SK-N-SH (cell line): Measurements from ENCODE around the gene PKNOX2. TPM values are rescaled to one million over a fixed set of nuclear protein-coding genes. Genes with fewer than 3 reads are reported as not detected.

ENCODE experiments used
- CTCF ChIA-PET: fragments of 300-600, 350-600 bp; formaldehyde crosslinking; extraction: SDS; loops from one replicate; lab custom pipeline; 2021; lab: Yijun Ruan, JAX
- POLR2A ChIA-PET: fragments of 350-600 bp; sonication (Branson Sonifier 250); formaldehyde crosslinking; extraction: SDS; loops from one replicate; lab custom pipeline; 2020; ENCODE audit warnings: antibody characterized with exemption, inconsistent platforms; lab: Yijun Ruan, JAX
- DNase-seq: peaks from one replicate; pipeline ENCODE4 v3.0.0; 2012
- H2AFZ ChIP-seq: fragments of 200-600 bp; sonication (generic); 2 replicates; pipeline ENCODE4 v1.8.1; 2016; ENCODE audit warnings: antibody characterized with exemption, mild to moderate bottlenecking, low read depth
- H3F3A ChIP-seq: fragments of 200-600 bp; sonication (generic); replicated peaks from 2 replicates; pipeline ENCODE3; 2016; ENCODE audit warnings: antibody characterized with exemption, mild to moderate bottlenecking; ENCODE audit not compliant: insufficient read depth
- H3K27ac ChIP-seq, 2 experiments: fragments of 200-500 bp in 1 of 2; fragments of 200-600 bp in 1 of 2; sonication (Bioruptor generic) in 1 of 2; sonication (generic), shearing (Covaris generic) in 1 of 2; 2 replicates each; pipeline versions ENCODE4 v1.5.1 to v1.6.1; 2014 to 2016; ENCODE audit warnings: low read depth in 2 of 2, inconsistent platforms in 1 of 2, low read length in 1 of 2, mild to moderate bottlenecking in 1 of 2, mixed read lengths in 1 of 2
- H3K27me3 ChIP-seq: fragments of 200-600 bp; sonication (generic), shearing (Covaris generic); 2 replicates; pipeline ENCODE4 v1.6.1; 2016; ENCODE audit warnings: mixed run types; ENCODE audit not compliant: insufficient read depth
- H3K36me3 ChIP-seq, 2 experiments: fragments of 200-500 bp in 1 of 2; fragments of 200-600 bp in 1 of 2; sonication (Bioruptor generic) in 1 of 2; sonication (generic) in 1 of 2; replicated peaks in 1 of 2; 2 replicates each; pipeline versions ENCODE3 to v1.5.1; 2014 to 2016; ENCODE audit warnings: low read length in 1 of 2, mild to moderate bottlenecking in 1 of 2; ENCODE audit not compliant: insufficient read depth in 2 of 2, control insufficient read depth in 1 of 2
- H3K4me1 ChIP-seq, 2 experiments: fragments of 200-500 bp in 1 of 2; fragments of 200-600 bp in 1 of 2; sonication (Bioruptor generic) in 1 of 2; sonication (generic), shearing (Covaris generic) in 1 of 2; 2 replicates each; pipeline versions ENCODE4 v1.5.1 to v1.6.1; 2014 to 2016; ENCODE audit warnings: low read depth in 1 of 2, low read length in 1 of 2, mixed run types in 1 of 2; ENCODE audit not compliant: insufficient read depth in 2 of 2, control insufficient read depth in 1 of 2
- H3K4me2 ChIP-seq: fragments of 200-600 bp; sonication (generic), shearing (Covaris generic); 2 replicates; pipeline ENCODE4 v1.6.1; 2017; ENCODE audit warnings: mixed run types
- H3K4me3 ChIP-seq, 2 experiments: fragments of 200-500 bp in 1 of 2; fragments of 200-600 bp in 1 of 2; sonication (Bioruptor generic) in 1 of 2; sonication (generic), shearing (Covaris generic) in 1 of 2; 2 replicates each; pipeline versions ENCODE4 v1.5.1 to v1.8.1; 2014 to 2016; ENCODE audit warnings: low read depth in 2 of 2, inconsistent platforms in 1 of 2, low read length in 1 of 2, mild to moderate bottlenecking in 1 of 2, mixed read lengths in 1 of 2, moderate library complexity in 1 of 2
- H3K79me2 ChIP-seq: fragments of 200-600 bp; sonication (generic); 2 replicates; pipeline ENCODE4 v1.8.1; 2017; ENCODE audit warnings: mild to moderate bottlenecking; ENCODE audit not compliant: insufficient read depth
- H3K9ac ChIP-seq: fragments of 200-600 bp; sonication (generic); 2 replicates; pipeline ENCODE4 v1.6.1; 2017; ENCODE audit warnings: mixed run types
- H3K9me2 ChIP-seq: fragments of 200-600 bp; sonication (generic); 2 replicates; pipeline ENCODE4 v1.6.1; 2017; ENCODE audit warnings: mixed run types
- H3K9me3 ChIP-seq: fragments of 200-600 bp; sonication (generic); 2 replicates; pipeline ENCODE4 v1.6.1; 2017; ENCODE audit warnings: mixed run types, mild to moderate bottlenecking, moderate library complexity
- H4K20me1 ChIP-seq: fragments of 200-600 bp; sonication (generic); 2 replicates; pipeline ENCODE4 v1.6.1; 2017; ENCODE audit warnings: mild to moderate bottlenecking, mixed run types; ENCODE audit not compliant: insufficient read depth
- CHD2 ChIP-seq: fragments of 150-350 bp; IDR thresholded peaks from 2 replicates; pipeline ENCODE4 v1.6.1; 2018; ENCODE audit warnings: low read length; ENCODE audit not compliant: partially characterized antibody
- CTCF ChIP-seq: fragments of 200-600 bp; sonication (generic); IDR thresholded peaks from 2 replicates; pipeline ENCODE4 v1.6.1; 2017; ENCODE audit warnings: antibody characterized with exemption, mild to moderate bottlenecking, moderate library complexity
- ELF1 ChIP-seq: IDR thresholded peaks from 2 replicates; pipeline ENCODE4 v1.4.0; 2012
- GATA2 ChIP-seq: sonication (generic); formaldehyde crosslinking; IDR thresholded peaks from 2 replicates; pipeline ENCODE4 v1.5.0; 2020; ENCODE audit warnings: mild to moderate bottlenecking, missing genetic modification reagents
- MAX ChIP-seq: IDR thresholded peaks from 2 replicates; pipeline ENCODE4 v1.4.0; 2012; ENCODE audit warnings: low read depth
- MXI1 ChIP-seq: IDR thresholded peaks from 2 replicates; pipeline ENCODE4 v1.6.1; 2012; ENCODE audit warnings: mild to moderate bottlenecking, low read depth, low read length, improper control_type of control experiment
- NRF1 ChIP-seq: IDR thresholded peaks from 2 replicates; pipeline ENCODE4 v1.6.1; 2012; ENCODE audit warnings: low read depth, mild to moderate bottlenecking, low read length
- POLR2AphosphoS5 ChIP-seq: IDR thresholded peaks from 2 replicates; pipeline ENCODE4 v1.6.1; 2012; ENCODE audit warnings: low read depth, low read length
- RCOR1 ChIP-seq: fragments of 150-350 bp; IDR thresholded peaks from 2 replicates; pipeline ENCODE4 v1.6.1; 2017; ENCODE audit warnings: antibody characterized with exemption, low read length
- REST ChIP-seq: IDR thresholded peaks from 2 replicates; pipeline ENCODE4 v1.6.1; 2012; ENCODE audit warnings: mild to moderate bottlenecking, low read depth, low read length, moderate library complexity
- SMC3 ChIP-seq: IDR thresholded peaks from 2 replicates; pipeline ENCODE4 v1.6.1; 2012; ENCODE audit warnings: low read depth, low read length, improper control_type of control experiment
- TAF1 ChIP-seq: IDR thresholded peaks from 2 replicates; pipeline ENCODE4 v1.6.1; 2012; ENCODE audit warnings: low read depth, mild to moderate bottlenecking, low read length, moderate library complexity, borderline replicate concordance
- TCF12 ChIP-seq: IDR thresholded peaks from 2 replicates; pipeline ENCODE4 v1.4.0; 2012
- TEAD4 ChIP-seq: IDR thresholded peaks from 2 replicates; pipeline ENCODE4 v1.4.0; 2012; ENCODE audit warnings: mild to moderate bottlenecking, borderline replicate concordance; ENCODE audit not compliant: insufficient read depth
- YY1 ChIP-seq: IDR thresholded peaks from 2 replicates; pipeline ENCODE4 v1.4.0; 2012; ENCODE audit warnings: low read depth, mild to moderate bottlenecking
- WGBS: methylation state at CpG from one replicate; pipeline ENCODE4 v1.1.6; 2017; ENCODE audit warnings: low lambda C conversion rate; 5-methylcytosine and 5-hydroxymethylcytosine counted together
- polyA plus RNA-seq, 3 experiments: library from polyadenylated mRNA; depleted of rRNA; stranded (reverse); fragments of >200 nt; gene quantifications; 2 replicates each; pipeline ENCODE4 v1.2.3, GENCODE V29; 2012

Gene PKNOX2
- polyA plus RNA-seq, 1 of the 3 experiments (the other 2 are of a cell fraction), result 0.02 TPM

GRCh38 chr11:125257190-125257579 lies 92.6 kb downstream of the PKNOX2 start:
- WGBS, result 63% methylated on average over 7 of the region's 7 CpGs
- no peak overlapping the region for H3K4me2 ChIP-seq
- H3K9me2 ChIP-seq, result no peaks in the 10 kb centered on the region
- TF ChIP-seq CTCF, result peak; percentile 28; the same call in 1 of the 2 replicates
- TF ChIP-seq RCOR1, result no peak
- H3K27ac ChIP-seq, result no peak overlapping the region
- no peaks in the 10 kb centered on the region for H3F3A ChIP-seq
- DNase-seq, result peak; percentile 51
- H3K36me3 ChIP-seq, result no peaks in the 10 kb centered on the region
- H3K79me2 ChIP-seq, result no peaks in the 10 kb centered on the region
- H3K9me3 ChIP-seq, result no peaks in the 10 kb centered on the region
- no peak overlapping the region for H2AFZ ChIP-seq
- H4K20me1 ChIP-seq, result no peaks in the 10 kb centered on the region
- CTCF ChIA-PET, result interaction anchor here (1.0 to 2.6 kb wide), 5 partner anchors 10 to 148 kb away, joined by 3 to 7 read pairs (median 4); no protein-coding TSS in a partner anchor
- POLR2A ChIA-PET, result no interaction called here
- no peaks in the 10 kb centered on the region; a peak in 1 of 4 replicates for H3K4me1 ChIP-seq
- H3K27me3 ChIP-seq, result no peaks in the 10 kb centered on the region; the same call in 1 of the 2 replicates
- H3K4me3 ChIP-seq, result no peak overlapping the region
- no peak overlapping the region for H3K9ac ChIP-seq

- Histone ChIP-seq H3K4me3 (no peak overlapping the region), H3K27ac (no peak overlapping the region), H3K79me2 (no peaks in the 10 kb centered on the region), H2AFZ (no peak overlapping the region), H3K9ac (no peak overlapping the region), H4K20me1 (no peaks in the 10 kb centered on the region), H3K4me2 (no peak overlapping the region), H3K4me1 (peaks cover 0 to 1% of the 10 kb centered on the region in 2 experiments; a peak in 1 of 4 replicates), H3F3A (no peaks in the 10 kb centered on the region), H3K36me3 (no peaks in the 10 kb centered on the region), H3K9me2 (no peaks in the 10 kb centered on the region), H3K27me3 (no peaks in the 10 kb centered on the region; the same call in 1 of the 2 replicates), H3K9me3 (no peaks in the 10 kb centered on the region)
- no peak for DNase-seq
- WGBS, result 57% methylated on average over 4 of the region's 4 CpGs
- ChIA-PET CTCF (interaction anchor here (0.9 to 2.6 kb wide), 6 partner anchors 10 to 116 kb away, joined by 3 to 7 read pairs (median 4); no protein-coding TSS in a partner anchor), POLR2A (no interaction called here)
- TF ChIP-seq CTCF, result no peak
- no peak for TF ChIP-seq SMC3
- no peak for TF ChIP-seq YY1
- TF ChIP-seq GATA2, result no peak
- TF ChIP-seq POLR2AphosphoS5, result no peak
- TF ChIP-seq TEAD4, result no peak
- TF ChIP-seq CHD2, result no peak
- no peak for TF ChIP-seq MAX
- no peak for TF ChIP-seq ELF1
- TF ChIP-seq MXI1, result no peak
- TF ChIP-seq TAF1, result no peak
- TF ChIP-seq NRF1, result no peak
- no peak for TF ChIP-seq TCF12
- no peak for TF ChIP-seq REST
Observed at GRCh38 chr11:125257751-125258150, 93.2 kb downstream of the PKNOX2 start.
